GM10847 (cell line): ENCODE data around the gene MDGA2.

Experiments used
- POLR2A ChIP-seq: IDR thresholded peaks from 2 replicates; pipeline ENCODE4 v1.6.1; 2011; ENCODE audit not compliant: insufficient read length; ENCODE audit errors: extremely low read depth

The MDGA2 gene

GRCh38 chr14:47658041-47658440, 17.4 kb downstream of the MDGA2 start:
- TF ChIP-seq POLR2A, result no peak

- no peak for TF ChIP-seq POLR2A
These were observed 18.3 kb downstream of the MDGA2 start for GRCh38 chr14:47657143-47657542.

GRCh38 chr14:47651337-47651736, 24.1 kb downstream of the MDGA2 start:
- no peak for TF ChIP-seq POLR2A

- no peak for TF ChIP-seq POLR2A
These were observed 37.7 kb downstream of the MDGA2 start for GRCh38 chr14:47637753-47638152.

GRCh38 chr14:47626151-47627035, 49.0 kb downstream of the MDGA2 start:
- no peak for TF ChIP-seq POLR2A

GRCh38 chr14:47619392-47619791, 56.0 kb downstream of the MDGA2 start:
- no peak for TF ChIP-seq POLR2A

GRCh38 chr14:47606566-47606965, 68.8 kb downstream of the MDGA2 start:
- TF ChIP-seq POLR2A, result no peak

GRCh38 chr14:47596860-47597259, 78.5 kb downstream of the MDGA2 start:
- TF ChIP-seq POLR2A, result no peak

- TF ChIP-seq POLR2A, result no peak
These were observed 79.2 kb downstream of the MDGA2 start for GRCh38 chr14:47596232-47596631.

- TF ChIP-seq POLR2A, result no peak
These were observed 79.9 kb downstream of the MDGA2 start for GRCh38 chr14:47595552-47595951.

- TF ChIP-seq POLR2A, result no peak
These were observed 84.5 kb downstream of the MDGA2 start for GRCh38 chr14:47590767-47591495.

- TF ChIP-seq POLR2A, result no peak
These were observed 90.0 kb downstream of the MDGA2 start for GRCh38 chr14:47585447-47585846.

- no peak for TF ChIP-seq POLR2A
These were observed 108.1 kb downstream of the MDGA2 start for GRCh38 chr14:47567273-47567672.

GRCh38 chr14:47557894-47558293, 117.5 kb downstream of the MDGA2 start:
- TF ChIP-seq POLR2A, result no peak

- no peak for TF ChIP-seq POLR2A
These were observed 120.1 kb downstream of the MDGA2 start for GRCh38 chr14:47555333-47555732.

- no peak for TF ChIP-seq POLR2A
These were observed 125.5 kb downstream of the MDGA2 start for GRCh38 chr14:47549886-47550285.
